HG02763 (cell line): ENCODE measurements around the gene MPRIP.
"Not testable (repeated sequence)": the region's sequence is repeated elsewhere in the genome, so short reads cannot be mapped to it uniquely, and the experiment has no call there.

Experiments
- ATAC-seq: cut with Tn5 transposase; IDR thresholded peaks from one replicate; pipeline ENCODE4 v1.9.1; 2021; ENCODE audit warnings: mild to moderate bottlenecking, moderate library complexity; ENCODE audit not compliant: unreplicated experiment

The MPRIP gene

DNA sequence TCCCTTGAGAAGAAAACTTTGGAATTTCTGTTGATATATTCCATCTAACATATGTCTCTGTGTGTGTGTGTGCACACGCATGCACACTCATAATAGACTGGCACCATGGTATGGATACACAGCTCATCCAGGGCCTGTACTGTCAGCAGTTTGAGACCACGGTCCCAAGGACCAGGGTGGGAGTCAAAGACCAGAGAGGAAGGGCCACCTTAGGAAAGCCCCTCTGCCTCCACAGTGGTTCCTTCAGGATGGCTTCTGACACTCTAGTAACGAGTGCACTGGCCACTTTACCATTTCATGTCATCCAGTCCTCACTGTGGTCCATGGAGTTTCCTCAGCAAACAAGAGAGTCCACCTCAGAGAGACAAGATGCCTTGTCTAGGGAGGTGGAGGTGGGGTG, 82.1 kb downstream of the MPRIP start:
- no peak for ATAC-seq

DNA sequence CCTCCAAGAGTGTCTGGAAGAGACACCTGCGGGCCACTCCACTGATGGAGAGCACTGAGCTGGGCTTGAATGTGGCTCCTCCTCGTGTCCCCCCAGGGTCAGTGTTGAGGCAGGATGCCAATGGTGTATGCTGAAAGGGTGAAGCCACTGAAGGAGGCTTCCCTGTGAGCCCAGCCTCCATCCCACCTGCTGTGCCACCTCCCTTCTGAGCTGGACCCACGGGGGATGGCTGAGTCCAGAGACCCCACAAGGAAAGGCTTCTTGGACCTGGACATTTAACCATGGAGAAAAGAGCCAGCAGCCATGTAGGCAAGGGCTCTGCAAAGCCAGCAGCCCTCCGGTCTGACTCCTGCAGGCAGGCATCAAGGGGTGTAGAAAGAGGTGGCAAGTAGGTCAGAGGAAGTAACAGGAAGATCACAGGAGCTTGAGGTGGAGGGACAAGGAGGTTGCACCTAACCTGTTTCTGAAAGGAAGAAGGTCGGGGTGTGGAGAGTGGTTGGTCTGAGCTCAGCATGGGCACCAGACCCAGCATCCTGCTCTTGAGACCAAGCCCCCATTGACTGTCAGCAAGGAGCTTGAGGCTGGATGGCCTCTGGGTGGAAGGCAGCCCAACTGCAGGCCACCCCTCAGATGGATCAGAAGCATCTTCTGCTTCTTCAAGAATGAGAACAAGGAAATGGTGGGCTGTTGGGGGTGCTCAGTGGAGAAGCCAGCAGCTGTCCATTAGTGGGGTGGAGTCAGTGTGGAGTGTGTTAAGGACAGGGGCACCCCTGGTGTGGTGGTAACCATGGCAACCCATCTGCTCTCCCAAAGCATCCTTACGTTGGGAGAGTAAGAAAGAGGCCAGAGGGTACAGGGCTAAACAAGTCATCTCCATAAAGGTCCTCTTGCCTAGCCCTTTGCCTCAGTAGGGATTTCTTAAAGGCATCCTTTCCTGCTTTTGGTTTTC, 83.2 kb downstream of the MPRIP start:
- no peak for ATAC-seq

DNA sequence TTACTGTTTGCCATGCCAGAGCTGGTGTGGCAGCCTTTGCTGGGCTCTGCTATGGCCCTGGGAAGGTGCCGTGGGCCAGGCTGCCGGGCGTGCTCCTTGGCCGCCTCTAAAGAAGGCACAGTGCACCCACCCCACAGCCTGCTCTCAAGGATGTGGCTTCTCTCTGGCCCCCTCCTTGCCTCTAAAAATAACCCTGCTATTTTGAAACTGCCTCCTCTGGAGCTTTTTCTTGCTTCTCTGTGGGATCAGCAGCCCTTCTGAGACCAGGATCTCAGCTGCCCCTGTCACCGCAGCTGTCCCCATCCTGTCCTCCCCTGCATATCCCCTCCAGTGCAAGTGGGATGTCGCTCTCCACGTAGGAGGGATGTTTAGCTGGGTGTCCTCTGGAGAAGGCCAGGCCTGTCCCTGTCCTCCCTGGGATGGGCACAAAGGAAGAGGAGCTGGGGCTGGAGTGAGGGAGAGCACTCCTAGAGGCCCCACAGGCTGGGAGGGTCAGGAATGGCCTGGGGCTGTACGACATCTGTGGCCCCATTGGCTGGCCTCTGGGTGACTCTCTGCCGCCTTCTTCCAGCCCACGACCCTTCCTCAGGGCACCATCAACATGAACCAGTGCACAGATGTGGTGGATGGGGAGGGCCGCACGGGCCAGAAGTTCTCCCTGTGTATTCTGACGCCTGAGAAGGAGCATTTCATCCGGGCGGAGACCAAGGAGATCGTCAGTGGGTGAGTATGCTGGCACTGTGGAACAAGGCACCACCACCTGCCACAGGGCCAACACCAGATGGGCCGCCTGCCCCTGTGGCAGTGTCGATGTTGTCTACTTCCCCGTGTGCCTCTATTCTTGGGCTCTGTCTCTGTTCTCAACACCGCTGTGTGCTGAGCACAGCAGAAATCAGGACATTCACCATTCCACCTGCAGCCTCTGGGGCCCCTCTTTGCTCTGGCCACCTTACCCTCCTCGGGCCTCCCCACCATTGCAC, 84.2 kb downstream of the MPRIP start:
- no peak for ATAC-seq

DNA sequence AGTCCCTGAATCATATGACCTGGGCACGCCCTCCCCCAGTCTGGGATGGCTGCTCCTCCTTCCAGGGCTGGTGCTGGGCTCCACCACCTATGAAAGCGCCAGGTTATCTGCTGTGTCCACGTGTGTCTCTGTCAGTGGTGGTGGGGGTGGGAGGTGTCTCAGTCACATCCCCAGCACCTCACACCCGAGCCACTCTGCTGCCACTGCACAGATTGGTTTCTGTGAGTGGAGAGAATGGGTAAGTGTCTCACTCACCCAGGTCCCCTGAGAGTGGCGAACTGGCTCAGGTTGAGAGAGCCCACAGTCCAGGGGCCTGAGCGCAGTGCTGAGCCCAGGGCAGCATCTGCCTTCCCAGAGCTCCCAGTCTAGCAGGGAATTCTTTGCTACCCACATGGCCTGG, 84.9 kb downstream of the MPRIP start:
- no peak for ATAC-seq

DNA sequence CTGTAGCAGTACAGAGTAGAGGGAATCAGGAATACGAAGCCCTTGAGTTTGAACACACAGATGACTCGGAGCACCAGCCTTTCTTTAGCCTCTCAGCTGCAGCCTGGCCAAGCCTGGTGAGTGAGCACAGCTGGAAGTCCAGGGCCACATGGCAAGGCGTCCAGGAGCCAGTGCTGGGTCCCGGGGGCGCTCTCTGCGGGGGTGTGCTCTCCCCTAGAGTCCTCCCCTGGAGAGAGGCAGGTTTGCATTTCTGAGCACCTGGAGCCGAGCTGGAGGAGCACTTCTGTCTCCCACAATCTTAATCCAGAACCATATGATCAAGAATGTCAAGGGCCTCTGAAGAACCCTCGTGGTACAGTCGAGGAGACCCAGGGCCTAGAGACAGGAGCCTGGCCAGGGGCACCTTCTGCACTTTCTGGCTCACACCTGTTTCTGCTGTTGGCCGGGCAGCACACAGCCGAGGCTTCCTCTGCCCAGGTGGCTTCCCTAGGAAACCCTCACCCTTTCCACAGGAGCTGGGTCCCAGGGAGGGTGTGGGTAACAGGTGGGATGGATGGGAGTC, 85.6 kb downstream of the MPRIP start:
- ATAC-seq, result no peak

DNA sequence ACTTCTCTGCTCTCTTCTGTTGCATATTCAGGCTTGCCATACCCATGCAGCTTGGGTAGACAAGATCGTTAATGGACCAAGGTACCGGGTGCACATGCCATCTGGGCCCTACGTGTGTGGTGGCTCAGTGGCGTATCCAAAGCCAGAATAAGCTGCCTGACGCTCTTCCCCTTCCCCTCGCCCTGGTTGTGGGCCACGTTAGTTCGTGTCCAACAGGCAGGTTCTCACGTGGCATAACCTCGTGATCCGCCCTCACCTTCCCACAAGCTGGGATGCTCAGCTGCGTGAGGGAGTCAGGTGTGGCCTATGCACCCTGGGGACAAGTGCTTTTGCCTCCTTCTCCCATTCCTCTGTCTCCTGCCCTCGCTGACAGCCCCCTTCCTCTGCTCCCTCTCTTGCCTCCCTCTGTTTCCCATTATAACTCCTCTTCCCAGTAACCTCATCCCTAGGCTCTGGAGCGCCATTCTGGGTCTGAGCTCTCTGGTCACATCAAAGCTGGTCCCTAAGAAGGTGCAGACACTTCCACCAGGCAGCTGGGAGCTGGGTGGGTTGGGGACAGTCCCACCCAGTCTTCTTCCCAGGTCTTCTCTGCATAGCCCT, 86.3 kb downstream of the MPRIP start:
- ATAC-seq, result no peak

DNA sequence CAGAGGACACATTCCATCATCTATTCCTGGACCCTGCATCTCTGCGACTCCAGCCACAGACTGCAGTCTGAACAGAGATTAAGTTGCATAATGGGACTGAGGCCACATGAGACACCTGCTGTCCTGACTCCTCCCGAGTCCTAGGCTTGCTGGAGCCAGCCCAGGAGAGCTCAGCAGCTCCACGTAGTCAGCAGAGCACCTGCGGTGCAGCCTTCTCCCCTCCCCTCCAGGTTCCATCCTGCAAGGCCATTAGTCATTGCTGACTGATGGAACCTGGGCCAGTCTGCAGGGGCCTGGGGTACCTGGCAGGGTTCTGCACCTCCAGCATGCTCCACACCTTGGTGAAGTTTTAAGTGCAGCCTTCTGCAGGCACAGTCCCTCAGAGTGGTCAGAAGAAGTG, 87.2 kb downstream of the MPRIP start:
- ATAC-seq, result no peak

DNA sequence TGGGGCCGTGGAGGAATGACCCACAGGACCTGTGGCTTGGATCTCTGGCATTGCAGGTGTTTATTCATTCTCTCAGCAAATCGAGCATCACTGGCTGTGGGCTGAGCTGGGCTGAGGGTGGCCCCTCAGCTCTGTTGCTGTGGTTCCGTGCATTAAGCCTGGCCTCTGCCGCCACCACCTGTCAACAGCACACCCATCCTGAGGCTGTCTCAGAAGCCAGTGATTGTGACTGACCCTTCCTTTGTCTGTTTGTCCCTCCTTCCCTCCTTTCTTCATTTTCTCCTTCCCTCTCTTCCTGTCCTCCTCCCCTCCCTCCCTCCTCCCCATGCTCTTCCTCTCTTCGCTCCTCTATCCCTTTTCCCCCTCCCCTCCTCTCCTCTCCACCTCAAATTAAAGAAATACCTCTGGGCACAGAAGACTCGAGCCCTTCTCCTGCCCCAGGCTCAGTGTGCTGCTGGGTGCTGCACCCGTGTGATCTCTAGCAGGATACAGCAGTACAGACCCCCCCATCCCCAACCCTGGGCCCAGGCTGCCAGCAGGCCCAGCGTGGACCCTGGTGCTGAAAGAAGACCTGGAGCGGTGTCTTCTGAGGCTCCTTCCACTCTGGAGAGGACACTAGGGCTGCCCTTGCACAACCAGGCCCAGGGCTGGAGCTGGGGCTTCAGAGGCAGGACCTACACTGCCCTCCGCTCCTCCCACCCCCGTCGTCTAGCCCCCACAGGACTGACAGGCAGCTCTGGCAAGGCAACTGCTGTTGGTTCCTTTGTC, 88.0 kb downstream of the MPRIP start:
- ATAC-seq, result no peak

DNA sequence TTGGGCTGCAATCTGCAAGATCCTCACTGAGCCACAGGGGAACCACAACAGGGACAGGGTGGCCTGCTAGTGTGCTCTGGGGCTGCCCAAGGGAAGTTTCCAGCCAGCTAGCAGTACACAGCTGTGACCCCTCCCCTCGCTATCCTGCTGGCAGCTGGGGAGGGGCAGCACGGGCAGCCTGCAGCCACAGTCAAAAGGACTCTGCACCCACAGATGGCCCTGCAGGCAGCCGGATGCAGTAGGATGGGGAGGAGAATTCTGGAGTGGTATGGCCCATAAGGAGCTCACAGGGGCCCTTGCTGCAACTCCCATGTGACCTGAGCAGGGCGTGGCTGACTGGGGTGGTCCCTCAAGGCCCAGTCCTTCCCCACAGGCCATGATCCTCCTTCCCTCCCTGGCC, 89.6 kb downstream of the MPRIP start:
- no peak for ATAC-seq

DNA sequence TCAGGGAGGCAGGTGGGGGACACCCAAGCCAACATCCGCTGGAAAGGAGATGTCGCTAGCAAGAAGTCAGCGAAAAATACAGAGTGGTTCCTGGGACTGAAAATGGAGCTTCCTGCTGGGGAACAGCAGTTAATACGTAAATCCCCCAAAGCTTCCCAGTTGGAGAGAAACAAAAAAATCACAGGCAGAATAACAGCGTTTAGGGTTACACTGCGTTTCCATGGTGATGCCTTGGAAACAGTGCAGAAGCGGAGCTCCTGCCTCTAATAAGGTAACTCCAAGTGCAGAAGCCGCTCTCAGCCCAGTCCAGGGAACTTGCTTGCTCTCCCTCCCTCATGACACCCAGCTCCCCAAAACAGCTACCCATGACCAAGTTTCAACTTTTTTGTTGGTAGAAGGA, 90.5 kb downstream of the MPRIP start:
- no peak for ATAC-seq

DNA sequence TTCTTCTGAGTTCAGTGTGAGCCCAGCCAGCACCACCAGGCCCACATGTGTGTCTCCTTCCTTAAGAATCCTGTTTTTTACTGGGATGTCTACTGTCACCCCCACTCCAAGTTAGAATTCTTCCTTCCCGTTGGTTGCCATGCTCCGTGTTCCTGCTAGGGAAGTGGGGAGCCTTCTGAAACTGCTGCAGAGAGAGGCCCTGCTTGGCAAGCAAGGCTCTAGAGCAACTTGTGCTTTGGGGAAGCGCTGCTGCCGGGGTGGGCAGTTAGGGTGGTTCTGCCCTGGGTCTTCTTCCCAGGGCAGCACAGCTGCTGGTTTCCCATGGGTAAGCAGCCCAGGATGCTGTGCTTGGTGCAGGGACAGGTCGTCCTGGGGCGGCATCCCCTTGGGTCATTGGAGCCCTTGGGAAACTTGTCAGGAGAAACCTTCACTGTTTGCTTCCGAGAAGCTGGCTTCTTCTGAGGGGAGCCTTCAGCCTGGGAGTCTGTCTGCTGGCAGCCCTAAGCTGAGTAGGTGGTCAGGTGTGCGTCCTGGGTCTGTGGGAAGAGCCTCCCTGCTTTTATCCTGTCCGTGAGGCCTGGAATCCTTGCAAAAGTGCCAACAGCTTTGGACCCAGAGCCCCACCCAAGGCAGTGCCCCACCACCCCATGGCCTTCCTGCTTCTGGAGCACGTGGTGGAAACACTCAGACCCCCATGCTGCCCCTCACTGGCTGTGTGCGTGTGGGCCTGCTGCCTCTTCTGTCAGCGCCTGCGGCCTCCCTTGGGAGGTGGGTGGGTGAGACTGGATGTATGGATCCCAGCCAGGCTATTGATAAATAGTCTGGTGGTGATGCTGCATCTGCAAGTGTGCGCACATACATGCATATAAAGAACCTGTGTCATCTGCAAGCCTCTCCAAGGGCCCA, 92.0 kb downstream of the MPRIP start:
- no peak for ATAC-seq

DNA sequence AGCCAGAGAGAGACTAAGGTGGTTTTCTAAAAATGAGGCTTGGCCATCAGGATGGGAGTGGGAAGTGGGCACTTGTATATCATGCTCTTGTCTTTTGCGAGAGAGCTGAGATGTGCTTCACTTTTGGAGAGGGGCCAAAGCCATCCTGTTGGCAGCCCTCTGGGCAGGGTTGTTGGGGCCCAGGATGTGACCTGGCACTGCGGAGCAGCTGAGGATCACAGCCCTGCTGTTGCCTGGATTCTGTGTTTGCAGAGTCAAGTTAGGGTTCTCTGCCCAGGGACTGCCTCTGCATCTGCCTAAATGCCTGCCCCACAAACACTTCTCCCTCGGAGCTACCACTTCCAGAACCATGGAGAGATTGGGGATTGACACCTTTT, 92.7 kb downstream of the MPRIP start:
- ATAC-seq, result no peak

DNA sequence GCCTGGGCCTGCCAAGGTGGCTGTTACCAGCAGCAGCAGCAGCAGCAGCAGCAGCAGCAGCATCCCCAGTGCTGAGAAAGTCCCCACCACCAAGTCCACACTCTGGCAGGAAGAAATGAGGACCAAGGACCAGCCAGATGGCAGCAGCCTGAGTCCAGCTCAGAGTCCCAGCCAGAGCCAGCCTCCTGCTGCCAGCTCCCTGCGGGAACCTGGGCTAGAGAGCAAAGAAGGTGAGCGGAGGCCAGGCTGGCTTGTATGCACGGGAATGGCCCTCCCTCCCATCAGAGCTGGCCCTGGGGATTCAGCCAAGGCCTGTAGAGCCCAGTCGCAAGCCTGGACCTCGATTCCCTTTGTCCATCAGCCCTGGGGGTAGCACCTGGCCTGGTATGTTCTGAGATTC, 94.0 kb downstream of the MPRIP start:
- ATAC-seq, result not testable (repeated sequence)

DNA sequence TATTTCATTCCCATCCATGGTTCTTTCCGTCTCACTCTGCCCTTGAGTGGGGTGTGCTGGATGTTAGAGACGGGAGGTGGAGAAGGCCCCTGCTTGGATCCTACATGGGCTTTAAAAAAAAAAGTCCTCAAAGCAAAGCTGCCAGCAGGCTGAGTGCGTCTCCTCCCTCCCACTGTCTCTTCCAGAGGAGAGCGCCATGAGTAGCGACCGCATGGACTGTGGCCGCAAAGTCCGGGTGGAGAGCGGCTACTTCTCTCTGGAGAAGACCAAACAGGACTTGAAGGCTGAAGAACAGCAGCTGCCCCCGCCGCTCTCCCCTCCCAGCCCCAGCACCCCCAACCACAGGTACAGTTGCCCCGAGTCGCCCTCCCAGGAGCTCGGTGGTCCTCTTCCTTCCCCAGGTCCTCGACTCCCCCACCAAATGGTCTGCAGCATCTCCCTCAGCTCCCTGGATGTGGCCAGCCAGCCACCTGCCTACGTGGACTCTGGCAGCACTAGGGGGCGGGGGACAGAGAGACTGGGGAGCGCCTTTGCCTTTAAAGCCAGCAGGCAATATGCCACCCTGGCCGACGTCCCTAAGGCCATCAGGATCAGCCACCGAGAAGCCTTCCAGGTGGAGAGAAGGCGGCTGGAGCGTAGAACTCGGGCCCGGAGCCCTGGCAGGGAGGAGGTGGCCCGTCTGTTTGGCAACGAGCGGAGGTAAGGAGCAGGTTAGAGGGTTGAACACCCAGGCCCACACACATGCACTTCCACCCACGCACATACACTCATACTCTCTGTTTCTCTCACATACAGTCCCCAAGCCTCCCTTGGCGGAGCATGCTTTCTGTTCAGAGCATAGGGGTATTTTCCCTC, 95.7 kb downstream of the MPRIP start:
- ATAC-seq, result no peak

DNA sequence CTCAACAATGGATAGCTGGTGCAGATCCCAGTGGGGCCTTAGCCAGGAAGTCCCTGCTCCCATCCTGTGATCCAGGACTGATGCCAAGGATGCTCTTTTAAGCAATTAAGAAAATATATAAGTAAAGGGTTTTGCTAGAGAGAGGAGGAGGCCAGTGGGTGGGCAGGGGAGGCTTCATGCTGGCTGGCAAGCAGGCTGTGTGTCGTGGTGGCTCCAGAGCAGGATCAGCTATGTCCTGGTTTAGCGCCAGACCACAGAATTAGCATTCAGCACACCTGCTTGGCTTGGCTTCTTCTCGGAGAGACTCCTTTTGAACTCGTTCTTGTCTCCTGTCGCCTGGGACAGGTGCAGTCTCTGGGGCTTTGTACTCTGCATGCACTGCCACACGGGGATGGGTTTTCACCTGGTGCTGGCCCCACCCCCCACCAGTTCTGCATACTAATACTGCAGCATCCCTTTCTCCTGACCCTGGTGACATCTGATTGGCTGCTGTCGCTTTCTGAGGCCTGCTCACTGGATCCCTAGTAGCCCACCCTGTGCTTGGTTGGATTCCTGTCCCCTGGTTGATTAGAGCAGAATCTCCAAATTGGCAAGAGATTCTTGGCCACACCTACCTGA, 97.8 kb downstream of the MPRIP start:
- no peak for ATAC-seq

DNA sequence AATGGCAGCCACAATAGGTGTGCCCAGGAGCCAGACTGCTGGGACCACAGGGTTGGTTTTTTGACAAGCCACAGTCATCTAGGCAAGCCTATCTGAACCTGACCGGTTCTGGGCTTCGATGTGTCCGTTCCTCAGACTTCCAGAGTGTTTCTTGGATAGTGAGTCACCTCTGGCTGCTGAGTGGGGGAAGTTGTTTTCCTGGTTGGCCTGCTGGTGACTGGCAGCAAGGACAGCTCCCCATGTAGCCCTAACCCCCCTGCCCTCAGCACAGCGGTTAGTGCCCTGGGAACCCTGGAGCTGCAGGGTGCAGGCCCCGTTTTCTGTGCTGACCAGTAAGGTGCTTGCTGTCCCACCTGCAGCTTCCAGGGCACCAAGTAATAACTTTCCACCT, 98.3 kb downstream of the MPRIP start:
- ATAC-seq, result no peak

DNA sequence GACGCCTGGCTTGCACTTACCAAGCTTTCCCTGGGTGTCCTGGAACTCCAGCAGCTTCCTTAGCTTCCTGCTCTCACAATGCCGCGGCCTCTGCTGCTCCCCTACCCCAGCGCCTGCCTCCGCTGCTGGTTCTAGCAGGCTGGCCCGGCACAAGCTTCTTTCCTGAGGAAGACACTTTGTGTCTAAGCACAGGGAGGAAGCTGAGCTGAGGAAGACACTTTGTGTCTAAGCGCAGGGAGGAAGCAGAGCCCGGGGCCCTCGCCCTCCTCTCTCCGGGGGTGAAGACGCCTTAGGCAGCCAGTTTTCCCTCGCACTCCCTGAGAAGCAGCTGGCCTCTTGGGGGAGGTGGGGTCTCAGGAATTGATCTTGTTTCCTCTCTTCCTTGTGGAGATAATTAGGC, 99.0 kb downstream of the MPRIP start:
- no peak for ATAC-seq
